ENCODE data around the gene PDXK. TPM values are rescaled to one million over a fixed set of nuclear protein-coding genes. Genes with fewer than 3 reads are reported as not detected.

Gene PDXK
- polyA plus RNA-seq, 6 donors from 2014 or later, result 28.5 to 46.1 (median 39.2) TPM

DNA sequence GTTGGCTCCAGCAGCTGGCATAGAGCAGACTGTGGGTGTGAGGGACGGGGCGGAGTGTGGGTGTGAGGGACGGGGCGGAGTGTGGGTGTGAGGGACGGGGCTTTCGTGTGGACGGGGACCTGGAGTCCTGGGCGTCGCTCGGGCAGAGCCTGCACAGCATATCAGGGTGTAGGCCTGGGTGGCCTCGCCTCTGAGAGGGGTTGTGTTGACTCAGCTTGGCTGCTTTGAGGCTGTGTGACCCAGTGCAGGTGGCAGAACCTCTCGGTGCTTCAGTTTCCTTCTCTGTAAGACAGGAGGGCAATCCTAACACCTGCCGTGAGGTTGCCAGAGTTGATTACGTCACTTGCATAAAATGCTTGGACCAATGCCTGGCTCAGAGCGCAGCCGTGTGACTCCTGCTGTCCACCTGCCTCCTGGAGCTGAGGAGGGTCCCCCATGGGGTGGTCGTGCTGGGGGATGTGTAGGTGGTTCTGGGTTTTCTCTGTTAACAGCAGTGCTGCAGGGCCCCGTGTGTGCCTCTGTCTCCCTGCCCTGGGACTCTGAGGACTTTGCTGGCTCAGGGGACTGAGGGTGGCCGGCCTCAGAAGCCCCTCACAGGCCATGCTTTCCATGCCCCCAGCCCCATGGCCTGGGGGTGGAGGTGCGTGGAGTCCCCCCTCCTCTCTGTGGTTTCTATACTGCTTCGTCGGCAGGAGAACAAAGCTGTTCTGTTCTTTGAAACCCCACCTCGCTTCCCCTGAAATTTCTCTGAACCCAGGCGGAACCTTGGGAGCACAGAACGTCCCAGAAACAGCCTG lies 15.4 kb downstream of the PDXK start:
- DNase-seq, result no peak
- Mint-ChIP-seq H3K4me3 (peak overlapping the region in 1 of 8 donors; percentile 32), H3K9me3 (no peaks in the 10 kb centered on the region), H3K4me1 (peaks cover 11 to 24% (median 22%) of the 10 kb centered on the region in 3 donors), H3K27ac (peak overlapping the region in 1 of 6 donors; percentile 41), H3K36me3 (no peaks in the 10 kb centered on the region), H3K27me3 (no peaks in the 10 kb centered on the region)
- ATAC-seq (ENCODE audit: low read depth in 2 of 2), result no peak

- DNase-seq (no peak), ATAC-seq (ENCODE audit: low read depth in 2 of 2) (no peak)
- H3K27me3 Mint-ChIP-seq, result no peaks in the 10 kb centered on the region
- peak overlapping the region in 1 of 8 donors; percentile 15 for H3K4me3 Mint-ChIP-seq
- no peak overlapping the region for H3K27ac Mint-ChIP-seq
- no peaks in the 10 kb centered on the region for H3K36me3 Mint-ChIP-seq
- no peaks in the 10 kb centered on the region for H3K9me3 Mint-ChIP-seq
- H3K4me1 Mint-ChIP-seq, result peaks cover 14 to 20% (median 19%) of the 10 kb centered on the region in 3 donors
Observed at GRCh38 chr21:43734928-43735229, 15.9 kb downstream of the PDXK start.

GRCh38 chr21:43735236-43736091 lies 16.5 kb downstream of the PDXK start:
- no peaks in the 10 kb centered on the region for H3K9me3 Mint-ChIP-seq
- DNase-seq (no peak), ATAC-seq (ENCODE audit: low read depth in 2 of 2) (no peak)
- H3K27ac Mint-ChIP-seq, result no peak overlapping the region
- peak overlapping the region in 1 of 8 donors; percentile 15 for H3K4me3 Mint-ChIP-seq
- H3K4me1 Mint-ChIP-seq, result peaks cover 14 to 22% (median 19%) of the 10 kb centered on the region in 3 donors
- no peaks in the 10 kb centered on the region for H3K36me3 Mint-ChIP-seq
- no peaks in the 10 kb centered on the region for H3K27me3 Mint-ChIP-seq

DNA sequence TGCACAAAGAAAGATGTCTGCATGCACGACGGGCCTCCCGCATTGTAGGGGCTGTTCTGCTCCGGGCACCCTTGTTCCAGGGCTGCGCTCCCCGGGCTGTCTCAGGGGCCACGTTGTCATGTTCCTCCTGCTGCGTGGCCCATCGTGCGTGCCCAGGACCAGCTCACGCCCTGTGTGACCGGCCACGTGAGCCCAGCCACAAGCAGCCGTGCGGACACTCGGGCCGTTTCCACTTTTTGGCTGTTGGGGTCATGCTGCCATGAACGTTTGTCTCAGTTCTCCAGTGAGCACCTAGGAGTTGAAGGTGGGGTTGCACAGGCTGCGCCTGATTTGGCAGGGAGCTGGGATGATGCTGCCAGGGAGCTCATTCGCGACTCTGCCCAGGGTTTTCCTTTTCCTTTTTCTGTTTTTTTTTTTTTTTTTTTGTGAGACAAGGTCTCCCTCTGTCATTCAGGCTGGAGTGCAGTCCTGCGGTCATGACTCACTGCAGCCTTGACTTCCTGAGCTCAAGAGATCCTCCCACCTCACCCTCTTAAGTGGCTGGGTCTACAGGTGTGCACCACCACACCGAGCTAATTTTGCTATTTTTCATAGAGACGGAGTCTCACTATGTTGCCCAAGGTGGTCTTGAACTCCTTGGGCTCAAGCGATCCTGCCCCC lies 17.4 kb downstream of the PDXK start:
- Mint-ChIP-seq H3K27me3 (no peaks in the 10 kb centered on the region), H3K36me3 (no peaks in the 10 kb centered on the region), H3K4me1 (peaks cover 19 to 24% (median 19%) of the 10 kb centered on the region in 3 donors), H3K4me3 (no peak overlapping the region), H3K9me3 (no peaks in the 10 kb centered on the region), H3K27ac (peak overlapping the region in 1 of 6 donors; percentile 76)
- ATAC-seq (ENCODE audit: low read depth in 2 of 2), result no peak
- DNase-seq, result no peak

DNA sequence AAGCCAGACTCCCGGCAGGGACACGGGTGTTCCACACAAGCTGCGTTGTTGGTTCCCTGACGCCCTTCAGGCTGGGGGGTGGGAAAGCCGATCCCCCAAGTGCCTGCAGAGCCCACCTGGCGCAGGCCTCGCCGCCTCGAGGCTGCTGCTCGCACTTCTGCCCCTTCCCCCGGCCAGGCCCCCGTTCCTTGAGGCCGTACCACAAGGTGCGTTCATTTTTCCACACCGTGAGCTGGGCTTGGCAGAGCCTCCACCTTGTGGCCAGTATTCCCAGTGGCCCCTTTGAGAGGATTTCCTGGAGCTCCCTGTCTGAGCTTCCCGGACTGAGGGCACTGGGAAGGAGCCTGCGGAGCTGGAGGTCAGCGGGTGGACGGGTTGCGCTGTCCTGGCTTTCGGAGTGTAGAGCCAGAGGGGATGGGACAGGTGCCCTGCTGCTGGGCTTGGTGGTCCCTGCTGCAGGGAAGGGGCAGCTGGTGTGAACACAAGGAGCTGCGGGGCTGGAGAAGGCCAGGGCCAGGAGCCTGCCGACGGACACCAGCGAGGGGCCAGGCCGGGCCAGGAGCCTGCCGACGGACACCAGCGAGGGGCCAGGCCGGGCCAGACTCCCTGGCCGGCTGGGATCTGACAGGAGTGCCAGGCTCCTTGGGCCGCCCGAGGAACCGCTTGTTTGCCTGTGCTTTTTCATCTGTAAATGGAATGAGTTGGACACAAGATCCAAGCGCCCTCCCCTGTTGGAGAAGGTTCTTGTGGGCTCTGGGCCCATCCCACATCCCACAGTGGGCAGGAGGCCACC lies 18.4 kb downstream of the PDXK start:
- DNase-seq (no peak), ATAC-seq (ENCODE audit: low read depth in 2 of 2) (no peak)
- Mint-ChIP-seq H3K4me3 (no peak overlapping the region), H3K9me3 (no peaks in the 10 kb centered on the region), H3K36me3 (no peaks in the 10 kb centered on the region), H3K4me1 (peaks cover 14 to 17% (median 15%) of the 10 kb centered on the region in 3 donors), H3K27me3 (no peaks in the 10 kb centered on the region), H3K27ac (peak overlapping the region in 1 of 6 donors; percentile 51)

DNA sequence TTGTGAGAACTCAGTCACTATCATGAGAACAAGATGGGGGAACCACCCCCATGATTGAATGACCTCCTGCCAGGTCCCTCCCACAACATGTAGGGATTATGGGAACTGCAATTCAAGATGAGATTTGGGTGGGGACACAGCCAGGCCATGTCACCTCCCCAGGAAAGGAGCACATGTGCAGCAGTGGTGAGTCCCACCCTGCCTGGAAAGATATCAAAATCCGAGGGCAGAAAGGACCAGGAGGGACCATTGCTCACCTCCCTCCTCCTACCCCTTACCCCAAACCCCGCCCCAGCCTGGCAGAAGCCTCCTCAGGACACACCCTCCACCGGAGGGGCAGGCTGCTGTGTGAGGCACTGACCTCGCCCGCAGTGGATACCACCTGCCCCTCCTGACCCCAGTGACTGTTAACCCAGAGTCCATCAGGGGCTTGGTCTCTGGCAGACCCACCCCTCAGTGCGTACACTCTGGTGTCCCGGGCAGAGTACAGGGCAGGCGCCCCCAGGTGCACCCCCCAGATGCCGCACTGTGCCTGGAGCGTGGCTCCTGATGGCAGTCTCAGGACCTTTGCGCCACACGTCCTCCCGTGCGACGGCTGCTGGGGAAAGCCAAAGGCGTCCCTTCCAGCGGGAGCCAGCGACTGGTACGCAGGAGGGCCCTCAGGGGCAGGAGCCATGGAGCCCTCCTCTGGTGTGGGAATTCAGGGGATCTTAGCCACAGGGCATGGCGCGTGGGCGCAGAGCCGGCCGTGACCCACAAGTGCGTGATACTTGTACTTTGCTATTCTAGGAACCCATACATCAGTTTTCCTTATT lies 20.9 kb downstream of the PDXK start:
- ATAC-seq (ENCODE audit: low read depth in 2 of 2), result peak; percentile 17 to 27
- H3K36me3 Mint-ChIP-seq, result peaks cover 2 to 7% of the 10 kb centered on the region in 2 donors
- peaks cover 7 to 12% (median 11%) of the 10 kb centered on the region in 3 donors for H3K4me1 Mint-ChIP-seq
- peak overlapping the region in 3 of 6 donors; percentile 22 to 95 (median 62) for H3K27ac Mint-ChIP-seq
- no peaks in the 10 kb centered on the region for H3K27me3 Mint-ChIP-seq
- H3K4me3 Mint-ChIP-seq, result peak overlapping the region in 3 of 8 donors; percentile 12 to 76 (median 63)
- H3K9me3 Mint-ChIP-seq, result no peaks in the 10 kb centered on the region
- DNase-seq, result no peak

GRCh38 chr21:43740497-43741156 lies 21.7 kb downstream of the PDXK start:
- Mint-ChIP-seq H3K4me1 (peaks cover 7 to 12% (median 11%) of the 10 kb centered on the region in 3 donors), H3K27ac (peak overlapping the region in 5 of 6 donors; percentile 47 to 98 (median 84)), H3K4me3 (peak overlapping the region in 4 of 8 donors; percentile 12 to 76 (median 45)), H3K27me3 (no peaks in the 10 kb centered on the region), H3K9me3 (no peaks in the 10 kb centered on the region), H3K36me3 (peaks cover 5 to 10% of the 10 kb centered on the region in 2 donors)
- peak; percentile 58 to 65 for ATAC-seq (ENCODE audit: low read depth in 2 of 2)
- no peak for DNase-seq

DNA sequence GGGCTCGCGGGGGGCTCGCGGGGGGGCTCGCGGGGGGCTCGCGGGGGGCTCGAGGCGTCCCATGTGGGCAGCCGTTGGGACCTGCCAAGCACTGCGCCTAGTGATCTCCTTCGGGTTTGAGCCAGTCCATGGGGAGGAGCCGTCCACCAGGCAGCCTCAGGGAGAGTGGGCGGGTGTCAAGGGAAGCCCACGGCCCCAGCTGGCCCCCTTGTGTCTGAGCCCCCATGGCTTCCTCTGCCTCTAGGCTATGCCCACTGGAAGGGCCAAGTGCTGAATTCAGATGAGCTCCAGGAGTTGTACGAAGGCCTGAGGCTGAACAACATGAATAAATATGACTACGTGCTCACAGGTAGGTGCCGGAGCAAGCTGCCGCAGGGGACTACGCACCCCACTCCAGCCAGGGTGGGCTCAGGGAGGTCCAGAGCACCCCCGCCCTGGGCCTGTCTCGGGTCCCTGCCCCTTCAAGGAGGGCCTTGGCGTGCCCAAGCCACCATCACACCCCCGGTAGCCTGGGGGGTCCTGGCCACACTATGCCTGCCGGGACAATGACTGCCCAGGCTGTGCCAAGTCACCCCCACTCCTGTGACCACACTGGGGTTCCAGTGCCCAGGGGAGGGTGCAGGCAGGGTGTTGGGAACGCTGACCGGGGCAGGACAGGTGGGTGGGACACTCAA lies 22.6 kb downstream of the PDXK start:
- DNase-seq (no peak), ATAC-seq (ENCODE audit: low read depth in 2 of 2) (no peak)
- Mint-ChIP-seq H3K9me3 (no peaks in the 10 kb centered on the region), H3K27me3 (no peaks in the 10 kb centered on the region), H3K4me3 (peak overlapping the region in 1 of 8 donors; percentile 11), H3K27ac (no peak overlapping the region), H3K4me1 (peaks cover 7 to 12% (median 11%) of the 10 kb centered on the region in 3 donors), H3K36me3 (peaks cover 5 to 10% of the 10 kb centered on the region in 2 donors)

- H3K27ac Mint-ChIP-seq, result peak overlapping the region in 1 of 6 donors; percentile 56
- no peak for DNase-seq
- H3K27me3 Mint-ChIP-seq, result no peaks in the 10 kb centered on the region
- peaks cover 5 to 10% of the 10 kb centered on the region in 2 donors for H3K36me3 Mint-ChIP-seq
- no peak overlapping the region for H3K4me3 Mint-ChIP-seq
- H3K4me1 Mint-ChIP-seq, result peaks cover 7 to 12% (median 11%) of the 10 kb centered on the region in 3 donors
- no peaks in the 10 kb centered on the region for H3K9me3 Mint-ChIP-seq
- no peak for ATAC-seq (ENCODE audit: low read depth in 2 of 2)
Observed at GRCh38 chr21:43743947-43744346, 25.0 kb downstream of the PDXK start.

DNA sequence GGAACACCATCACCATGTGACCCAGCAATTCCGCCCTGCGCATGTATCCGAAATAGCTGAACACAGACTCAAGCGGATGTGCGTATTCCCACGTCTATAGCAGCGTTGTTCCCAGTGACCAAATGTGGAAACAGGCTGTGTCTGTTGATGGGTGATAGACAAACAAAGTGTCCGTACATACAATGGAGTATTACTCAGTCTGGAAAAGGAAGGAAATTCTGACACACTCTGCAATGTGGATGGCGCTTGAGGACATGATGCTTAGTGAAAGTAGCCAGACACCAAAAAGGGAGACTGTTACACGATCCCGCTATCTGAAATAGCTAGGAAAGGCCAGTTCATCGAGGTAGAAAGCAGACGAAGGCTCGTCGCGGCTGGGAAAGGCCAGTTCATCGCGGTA lies 25.8 kb downstream of the PDXK start:
- Mint-ChIP-seq H3K36me3 (peaks cover 5 to 10% of the 10 kb centered on the region in 2 donors), H3K4me1 (peaks cover 6 to 7% (median 6%) of the 10 kb centered on the region in 3 donors), H3K9me3 (no peaks in the 10 kb centered on the region), H3K4me3 (peak overlapping the region in 1 of 8 donors; percentile 27), H3K27ac (no peak overlapping the region), H3K27me3 (no peaks in the 10 kb centered on the region)
- ATAC-seq (ENCODE audit: low read depth in 2 of 2) (no peak), DNase-seq (no peak)

DNA sequence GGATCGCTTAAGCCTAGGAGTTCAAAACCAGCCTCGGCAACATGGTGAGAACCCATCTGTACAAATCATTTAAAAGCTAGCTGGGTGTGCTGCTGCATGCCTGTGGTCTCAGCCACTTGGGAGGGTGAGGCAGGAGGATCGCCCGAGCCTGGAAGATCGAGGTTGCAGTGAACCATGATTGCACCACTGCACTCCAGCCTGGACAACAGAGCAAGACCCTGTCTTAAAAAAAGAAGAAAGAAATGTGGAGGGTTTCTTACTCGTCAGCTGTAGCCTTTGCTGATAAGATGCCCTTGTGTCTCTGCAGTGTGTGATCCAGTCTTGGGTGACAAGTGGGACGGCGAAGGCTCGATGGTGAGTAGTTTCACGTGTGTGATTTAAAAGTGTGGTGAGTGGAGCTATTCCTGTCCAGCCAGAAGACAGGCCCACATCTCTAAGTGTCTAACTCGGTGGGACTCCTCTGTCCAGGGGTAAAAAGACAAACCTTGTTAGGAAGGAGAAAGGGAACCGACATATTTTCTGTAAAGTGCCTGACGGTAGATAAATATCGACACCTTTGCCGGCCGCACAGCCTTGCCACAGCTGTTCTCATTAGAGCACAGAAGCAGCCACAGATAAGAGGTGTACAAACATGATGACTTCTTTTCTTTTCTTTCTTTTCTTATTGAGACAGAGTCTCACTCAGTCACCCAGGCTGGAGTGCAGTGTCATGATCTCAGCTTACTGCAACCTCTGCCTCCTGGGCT lies 27.0 kb downstream of the PDXK start:
- ATAC-seq (ENCODE audit: low read depth in 2 of 2) (no peak), DNase-seq (no peak)
- Mint-ChIP-seq H3K4me1 (peaks cover 0 to under 1% (median under 1%) of the 10 kb centered on the region in 3 donors), H3K9me3 (no peaks in the 10 kb centered on the region), H3K36me3 (peaks cover 5 to 10% of the 10 kb centered on the region in 2 donors), H3K4me3 (no peak overlapping the region), H3K27me3 (no peaks in the 10 kb centered on the region), H3K27ac (peak overlapping the region in 2 of 6 donors; percentile 16 to 44)
